Renal cortex interstitium (tissue), 11 donors: Measurements from ENCODE around the gene MYO3A. TPM values are rescaled to one million over a fixed set of nuclear protein-coding genes. Genes with fewer than 3 reads are reported as not detected.

Experiments used
- DNase-seq, 11 donors: peaks; one replicate each; pipeline ENCODE4 v3.0.0-alpha.2; 2013; ENCODE audit warnings: low read depth in 9 of 11, low spot score in 4 of 11; ENCODE audit errors: extremely low read depth in 1 of 11
- polyA plus RNA-seq, 3 donors: library from polyadenylated mRNA; unstranded; fragments of 120-200 nt; gene quantifications; one replicate each; pipeline ENCODE4 v1.2.1, GENCODE V29; 2013; ENCODE audit not compliant: insufficient read length in 3 of 3

The MYO3A gene
- polyA plus RNA-seq, 3 donors: 7.3 to 7.9 (median 7.5) TPM

DNA sequence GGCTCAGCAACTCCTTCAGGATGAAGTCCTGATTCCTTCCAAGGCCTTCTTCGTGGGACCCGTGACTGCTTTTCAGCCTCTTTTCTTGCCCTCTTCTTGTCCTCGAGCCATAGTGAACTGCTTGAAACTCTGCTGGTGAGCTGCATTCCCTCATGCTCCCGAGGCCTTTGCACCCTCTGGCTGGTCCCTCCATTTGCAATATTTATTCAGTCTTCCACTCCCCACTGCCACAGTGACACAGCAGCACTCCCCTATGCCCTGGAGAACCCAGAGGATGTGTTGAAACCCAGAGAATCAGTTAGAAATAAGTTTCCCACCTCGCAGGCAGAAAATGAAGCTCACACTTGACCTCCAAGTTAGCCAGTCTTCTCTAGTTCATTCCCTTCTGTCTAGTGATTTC, 260.2 kb downstream of the MYO3A start:
- DNase-seq: no peak

DNA sequence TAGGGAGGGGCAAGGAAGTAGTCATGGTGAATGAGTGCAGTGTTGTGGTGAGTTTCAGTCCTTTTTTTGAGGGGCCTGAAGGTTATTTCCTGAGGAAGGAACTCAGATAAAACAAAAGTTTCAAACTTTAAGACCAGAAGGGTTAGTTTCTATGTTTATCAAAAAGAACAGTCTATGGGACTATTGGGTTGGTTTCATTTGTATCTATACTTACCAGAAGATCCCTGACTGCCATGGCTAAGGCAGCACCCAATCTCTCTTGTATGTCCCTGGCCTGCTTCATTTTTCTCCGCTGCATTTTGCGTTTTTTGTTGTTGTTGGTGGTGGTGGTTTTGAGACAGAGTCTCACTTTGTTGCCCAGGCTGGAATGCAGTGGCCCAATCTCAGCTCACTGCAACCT, 263.2 kb downstream of the MYO3A start:
- DNase-seq: no peak

DNA sequence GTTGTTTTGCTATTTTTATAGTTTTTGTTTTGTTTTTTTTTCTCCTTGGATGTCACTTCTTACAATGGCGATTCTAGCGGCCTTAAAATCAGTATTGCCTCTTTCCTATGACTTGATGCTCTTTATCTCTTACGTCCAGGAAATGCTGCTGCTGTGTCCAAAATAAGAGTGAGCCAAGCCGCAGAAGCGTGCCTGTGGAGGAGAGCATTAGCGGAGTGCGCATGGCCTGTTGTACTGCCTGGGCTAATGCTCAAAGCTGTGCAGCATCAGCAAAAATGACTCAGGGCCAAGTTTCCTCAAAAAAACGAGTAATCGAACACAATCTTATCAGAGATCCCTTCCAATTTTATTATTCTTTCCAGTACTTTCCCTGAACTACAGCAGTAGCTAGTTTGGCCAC, 264.1 kb downstream of the MYO3A start:
- no peak for DNase-seq

DNA sequence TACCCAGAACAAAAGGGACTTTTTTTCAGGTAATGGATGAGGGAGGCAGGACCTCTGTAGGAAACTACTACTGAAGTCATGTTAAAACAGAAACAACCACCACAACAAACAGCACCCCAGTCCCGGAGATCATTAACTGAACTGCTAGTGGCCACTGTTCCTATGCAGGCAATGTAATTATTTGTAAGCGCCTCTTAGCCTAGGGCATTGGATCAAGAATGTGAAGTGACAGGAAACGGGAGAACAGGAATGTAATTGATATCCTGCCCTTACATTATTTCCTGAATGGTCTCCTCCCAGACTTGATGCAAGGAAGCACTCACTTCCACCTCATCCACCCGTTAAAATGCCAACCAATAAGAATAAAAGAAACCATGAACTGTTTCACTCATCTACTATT, 265.8 kb downstream of the MYO3A start:
- DNase-seq: peak in 1 of 11 donors; percentile 8

DNA sequence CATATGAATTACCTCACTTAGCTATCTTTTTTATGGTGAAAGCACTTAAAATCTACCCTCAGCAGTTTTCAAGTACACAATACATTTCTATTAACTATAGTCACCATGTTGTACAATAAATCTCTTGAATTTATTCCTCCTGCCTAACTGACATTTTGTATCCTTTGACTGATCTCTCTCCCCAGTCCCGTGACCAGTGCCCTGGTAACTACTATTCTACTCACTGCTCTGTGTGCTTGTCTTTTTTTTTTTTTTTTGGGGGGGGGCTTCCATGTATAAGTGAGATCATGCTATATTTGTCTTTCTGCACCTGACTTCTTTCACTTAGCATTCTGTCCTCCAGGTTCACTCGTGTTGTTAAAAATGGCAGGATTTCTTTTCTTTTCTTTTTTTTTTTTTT, 271.2 kb downstream of the MYO3A start:
- DNase-seq: no peak

DNA sequence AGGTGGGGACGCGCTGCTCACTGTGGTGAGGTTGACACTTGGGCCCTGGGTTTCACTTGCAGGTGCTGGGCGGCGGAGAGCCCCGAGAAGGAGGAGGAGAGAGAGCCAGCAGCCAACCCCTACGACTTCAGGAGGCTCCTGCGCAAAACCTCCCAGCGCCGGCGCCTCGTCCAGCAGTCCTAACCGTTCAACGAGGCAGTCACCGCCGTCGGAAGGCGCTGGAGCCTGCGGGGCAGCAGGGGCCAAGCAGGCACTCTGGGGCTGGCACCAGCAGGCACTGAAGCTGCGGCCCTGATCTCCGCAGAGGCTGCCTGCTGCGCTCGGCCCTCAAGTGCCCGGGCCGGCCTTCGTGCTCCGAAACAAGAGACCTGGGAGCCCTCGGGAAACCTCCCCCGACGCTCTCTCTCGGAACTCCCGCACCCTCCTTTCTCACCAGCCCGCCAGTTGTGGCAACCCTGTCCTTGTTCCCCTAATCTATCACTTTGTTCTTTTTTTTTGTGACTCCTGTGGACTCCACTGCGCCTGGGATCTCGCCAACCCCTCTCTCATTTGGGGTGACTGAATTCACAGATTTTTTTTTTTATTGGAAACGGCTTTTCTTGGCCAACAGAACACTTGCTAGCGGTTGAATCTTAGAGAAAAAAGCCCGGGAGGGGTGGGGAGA, 277.9 kb downstream of the MYO3A start:
- DNase-seq: no peak

DNA sequence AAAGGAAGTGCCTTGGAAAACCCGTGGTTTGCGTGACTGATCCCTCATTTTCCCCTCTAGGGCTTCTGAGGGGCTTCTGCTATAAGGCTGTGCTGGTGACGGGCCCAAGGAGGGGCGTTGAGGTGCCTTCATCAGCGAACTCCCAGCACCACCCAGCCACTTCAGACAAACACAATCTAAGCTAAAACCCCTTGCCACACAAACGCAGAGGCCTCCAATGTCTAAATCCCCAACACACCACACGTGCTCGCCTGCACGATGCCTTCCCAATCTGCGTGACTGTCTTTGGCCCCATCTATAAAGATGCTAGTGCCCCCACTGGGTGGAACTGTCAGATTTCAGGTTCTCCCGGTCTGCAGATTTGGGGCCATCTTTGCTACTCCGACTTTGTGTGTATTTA, 278.5 kb downstream of the MYO3A start:
- DNase-seq: no peak

DNA sequence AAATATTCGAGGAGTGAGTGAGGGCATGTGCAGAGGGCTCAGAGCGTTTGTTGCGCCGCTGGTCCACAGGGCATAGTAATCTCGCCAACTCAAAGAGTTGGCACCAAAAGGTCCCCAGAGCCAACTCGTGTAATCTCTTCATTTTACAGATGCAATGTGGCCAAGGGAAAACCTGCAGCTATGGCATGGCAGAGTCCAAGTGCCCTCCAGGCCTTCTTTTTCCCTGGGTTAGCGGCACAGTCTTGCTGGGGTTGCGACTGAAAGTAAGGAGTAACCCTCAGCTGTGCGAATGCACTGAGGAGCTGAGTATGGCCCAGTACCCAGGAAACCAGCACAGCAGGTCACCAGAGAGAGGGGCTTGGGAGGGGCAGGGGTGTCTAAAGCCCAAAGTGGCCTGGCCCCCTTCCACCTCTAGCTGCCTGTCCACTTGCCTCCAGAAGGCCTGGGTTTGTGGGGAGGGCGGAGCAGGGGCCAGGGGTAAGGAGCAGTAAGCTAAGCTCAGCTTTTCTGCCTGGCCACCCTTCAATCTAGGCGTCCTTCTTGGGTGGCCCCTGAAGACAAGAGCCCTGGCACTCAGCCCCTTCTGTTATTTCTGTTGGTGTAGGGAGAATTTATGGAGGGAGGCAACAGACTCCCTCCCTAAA, 279.2 kb downstream of the MYO3A start:
- no peak for DNase-seq

DNA sequence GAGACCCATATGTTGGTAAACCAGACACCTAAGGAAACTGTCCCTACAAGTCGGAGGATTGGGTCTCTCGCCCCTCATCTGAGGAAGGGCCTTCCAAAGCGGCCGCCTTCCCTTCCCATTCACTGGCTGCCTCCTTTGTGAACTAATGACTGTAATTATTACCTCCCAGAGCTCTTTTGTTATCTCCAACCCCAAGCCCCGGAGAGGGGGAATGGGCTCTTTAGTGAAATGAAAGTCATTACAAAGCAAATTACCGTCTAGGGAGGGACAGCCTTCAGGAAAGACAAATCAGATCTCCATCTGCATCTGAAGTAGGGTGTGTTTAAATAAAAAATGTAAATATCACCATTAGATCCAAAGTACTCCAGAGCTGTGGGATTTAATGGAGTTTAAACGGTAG, 280.0 kb downstream of the MYO3A start:
- no peak for DNase-seq

DNA sequence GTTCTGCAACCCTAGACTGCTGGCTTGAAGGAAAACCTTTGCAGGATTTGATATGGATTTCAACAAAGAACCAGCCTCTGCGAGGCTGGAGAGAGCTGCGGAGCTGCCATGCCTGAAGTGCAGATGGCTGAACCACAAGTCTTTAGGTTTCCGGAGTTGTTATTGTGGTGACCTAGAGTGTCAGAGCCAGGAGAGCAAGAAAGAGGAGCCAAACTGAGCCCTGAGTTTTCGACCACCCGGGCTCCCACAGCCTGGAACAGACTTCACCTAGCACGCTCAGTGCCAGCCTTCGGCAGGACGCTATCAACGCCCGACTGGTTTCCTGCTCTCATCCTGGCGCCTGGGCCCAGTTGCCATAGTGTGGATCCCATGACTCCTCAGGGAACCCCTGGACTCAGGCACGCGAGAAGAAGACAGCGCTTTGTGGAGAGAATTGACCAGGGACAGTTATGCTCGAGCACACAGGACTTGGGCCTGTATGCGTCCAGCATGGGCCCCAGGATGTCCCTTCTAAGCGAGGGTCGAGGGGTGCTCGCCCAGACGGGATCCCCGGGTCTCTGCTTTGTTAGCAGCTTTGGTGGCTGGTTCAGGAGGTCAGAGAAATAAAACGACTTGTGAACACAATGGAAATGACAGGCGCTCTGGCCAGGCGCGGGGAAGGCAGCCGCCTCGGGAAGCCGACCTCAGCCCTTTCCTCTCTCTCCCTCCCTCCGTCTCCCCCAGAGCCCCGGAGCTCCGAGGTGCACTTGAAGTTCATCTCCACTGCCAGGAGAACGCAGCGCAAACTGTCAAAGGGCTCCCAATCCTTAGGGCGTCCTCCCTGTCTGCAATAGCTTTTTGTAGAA, 280.7 kb downstream of the MYO3A start:
- DNase-seq: no peak

DNA sequence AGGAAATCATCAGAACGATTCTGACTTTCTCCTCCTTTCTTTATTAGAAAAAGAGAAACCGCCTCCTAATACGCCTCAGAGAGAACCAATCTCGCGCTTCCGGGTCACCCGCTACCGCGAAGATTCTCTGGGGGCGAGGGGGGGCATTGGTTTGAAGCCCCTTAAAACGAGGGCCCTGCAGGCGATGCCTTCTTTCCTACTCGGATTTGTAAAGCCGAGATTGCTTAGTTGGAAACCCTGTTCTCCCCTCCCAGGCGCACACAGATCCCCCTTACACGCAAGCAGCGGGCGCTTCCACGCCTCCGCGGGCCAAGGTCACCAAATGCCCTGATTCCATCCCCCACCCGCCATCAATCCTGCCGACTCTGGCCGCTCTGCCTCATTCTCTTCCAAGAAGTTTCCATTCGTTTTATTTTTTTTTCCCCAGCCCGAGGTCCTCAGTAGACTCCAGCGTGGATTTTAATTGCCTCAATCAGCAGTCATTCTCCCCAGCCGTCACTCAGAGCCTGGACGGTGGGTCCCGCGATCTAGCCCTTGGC, 281.4 kb downstream of the MYO3A start:
- no peak for DNase-seq

DNA sequence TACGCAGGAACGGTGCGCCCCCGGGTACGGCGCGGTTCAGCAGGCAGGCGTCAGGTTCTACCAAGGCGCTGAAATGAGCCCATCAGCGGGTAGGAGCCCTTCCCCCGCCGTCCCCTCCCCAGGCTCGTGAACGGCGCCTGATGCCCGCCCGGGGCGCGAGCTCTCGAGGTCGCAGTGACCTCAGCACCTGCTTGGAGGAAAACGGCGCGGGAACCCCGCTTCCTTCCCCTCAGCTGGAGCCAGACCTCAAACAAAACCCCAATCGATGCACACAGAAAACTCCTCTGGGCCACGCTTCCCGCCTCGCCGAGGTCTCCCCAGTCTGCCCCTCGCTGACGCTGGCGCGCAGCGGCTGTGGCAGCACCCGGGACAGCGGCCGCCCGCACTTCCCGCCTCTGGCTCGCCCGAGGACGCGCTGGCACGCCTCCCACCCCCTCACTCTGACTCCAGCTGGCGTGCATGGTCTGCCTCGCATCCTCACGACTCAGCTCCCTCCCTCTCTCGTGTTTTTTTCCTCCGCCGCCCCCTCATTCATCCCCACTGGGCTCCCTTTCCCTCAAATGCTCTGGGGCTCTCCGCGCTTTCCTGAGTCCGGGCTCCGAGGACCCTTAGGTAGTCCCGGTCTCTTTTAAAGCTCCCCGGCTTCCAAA, 282.0 kb downstream of the MYO3A start:
- DNase-seq: peak in 7 of 11 donors; percentile 41 to 71 (median 60)

DNA sequence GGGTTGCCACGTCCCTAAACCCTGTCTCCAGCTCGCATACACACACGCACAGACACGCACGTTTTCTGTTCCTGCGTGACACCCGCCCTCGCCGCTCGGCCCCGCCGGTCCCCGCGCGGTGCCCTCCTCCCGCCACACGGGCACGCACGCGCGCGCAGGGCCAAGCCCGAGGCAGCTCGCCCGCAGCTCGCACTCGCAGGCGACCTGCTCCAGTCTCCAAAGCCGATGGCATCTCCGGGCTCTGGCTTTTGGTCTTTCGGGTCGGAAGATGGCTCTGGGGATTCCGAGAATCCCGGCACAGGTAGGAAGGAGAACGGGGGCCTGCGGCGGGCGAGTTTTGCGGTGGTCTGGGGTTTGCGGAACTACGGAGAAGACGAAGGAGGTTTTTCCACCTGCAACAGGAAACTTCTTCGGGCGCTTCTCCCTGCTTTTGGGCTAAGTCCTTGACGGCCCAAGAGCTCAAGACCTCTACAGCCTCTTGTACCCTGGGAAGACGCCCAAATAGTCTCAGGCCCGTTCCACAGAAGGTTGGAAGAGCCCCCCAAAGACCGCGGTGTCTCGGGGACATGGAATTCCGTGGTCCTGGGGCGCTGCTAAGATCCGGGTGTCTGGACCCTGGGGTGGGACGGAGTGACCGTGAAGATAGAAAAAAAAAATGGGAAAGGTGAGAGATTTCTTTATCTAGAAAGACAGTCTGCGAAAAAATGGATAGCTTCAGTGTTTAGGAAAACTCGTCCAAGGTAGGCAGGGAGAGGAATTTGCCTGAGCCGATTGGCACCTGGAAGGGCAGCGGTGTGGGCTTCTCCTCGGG, 282.8 kb downstream of the MYO3A start, which contains the start of gene GAD2:
Gene GAD2, plus strand, starts transcription at position 190 of the 811 bp plus-strand sequence. Its CDS starts 36 bp downstream, at position 226.
- no peak for DNase-seq

DNA sequence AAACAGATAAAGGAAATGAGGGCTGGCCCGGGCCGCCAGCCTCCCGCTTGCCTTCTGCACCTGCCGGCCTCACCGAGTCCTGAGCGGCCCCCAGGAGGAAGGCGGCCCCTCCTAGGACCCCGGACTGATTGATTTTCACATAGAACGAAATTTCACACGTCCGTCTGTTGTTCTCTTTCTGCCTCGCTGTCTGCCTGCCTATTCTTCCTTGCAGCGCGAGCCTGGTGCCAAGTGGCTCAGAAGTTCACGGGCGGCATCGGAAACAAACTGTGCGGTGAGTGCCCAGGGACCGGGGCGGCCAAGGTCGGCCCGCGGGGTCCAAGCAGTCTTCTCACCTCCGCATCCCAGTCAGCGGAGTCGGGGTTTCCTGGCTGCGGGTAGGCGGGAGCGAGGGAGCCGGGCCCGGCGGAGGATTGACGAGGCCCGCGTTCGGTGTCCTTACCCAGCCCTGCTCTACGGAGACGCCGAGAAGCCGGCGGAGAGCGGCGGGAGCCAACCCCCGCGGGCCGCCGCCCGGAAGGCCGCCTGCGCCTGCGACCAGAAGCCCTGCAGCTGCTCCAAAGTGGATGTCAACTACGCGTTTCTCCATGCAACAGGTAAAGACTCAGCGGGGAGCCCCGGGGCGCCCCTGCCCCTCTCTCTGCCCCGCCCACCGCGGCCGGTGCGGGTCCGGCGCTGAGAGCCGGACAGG, 283.5 kb downstream of the MYO3A start:
- DNase-seq: no peak

DNA sequence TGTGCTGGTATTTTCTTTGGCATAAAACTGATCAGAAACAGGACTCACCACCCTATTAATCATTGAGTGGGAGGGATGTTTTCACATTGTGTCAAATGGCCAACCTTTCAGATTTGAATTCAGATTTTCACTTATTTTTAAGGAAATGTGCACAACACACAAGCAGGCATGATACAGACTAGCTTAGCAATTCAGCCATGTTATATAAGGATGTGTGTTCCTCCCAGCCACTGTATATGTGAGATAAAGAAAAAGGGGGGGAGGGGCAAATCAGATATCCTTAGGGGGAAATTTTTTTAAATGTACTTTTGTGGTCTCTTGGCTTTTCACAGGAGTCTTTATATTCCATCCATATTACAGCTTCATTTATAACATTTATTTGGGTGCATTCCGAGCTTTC, 285.6 kb downstream of the MYO3A start:
- DNase-seq: no peak

DNA sequence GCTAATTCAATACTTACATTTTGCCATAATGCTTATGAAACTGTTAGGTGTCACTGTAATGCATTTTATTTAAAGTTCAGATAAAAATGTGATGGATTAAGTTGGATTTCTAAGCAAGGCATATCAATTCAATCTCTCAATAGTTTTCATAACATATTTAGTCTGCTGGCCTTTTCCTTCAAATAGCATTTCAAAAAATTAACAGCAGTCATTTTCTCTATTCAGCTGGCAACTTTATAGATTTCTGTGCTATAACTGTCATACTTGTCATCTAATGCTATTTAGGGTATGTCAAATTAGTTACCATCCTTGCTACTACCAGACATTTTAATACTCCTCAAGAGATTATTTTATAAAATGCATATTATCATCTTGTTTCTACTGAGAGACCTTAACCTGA, 286.9 kb downstream of the MYO3A start:
- no peak for DNase-seq

DNA sequence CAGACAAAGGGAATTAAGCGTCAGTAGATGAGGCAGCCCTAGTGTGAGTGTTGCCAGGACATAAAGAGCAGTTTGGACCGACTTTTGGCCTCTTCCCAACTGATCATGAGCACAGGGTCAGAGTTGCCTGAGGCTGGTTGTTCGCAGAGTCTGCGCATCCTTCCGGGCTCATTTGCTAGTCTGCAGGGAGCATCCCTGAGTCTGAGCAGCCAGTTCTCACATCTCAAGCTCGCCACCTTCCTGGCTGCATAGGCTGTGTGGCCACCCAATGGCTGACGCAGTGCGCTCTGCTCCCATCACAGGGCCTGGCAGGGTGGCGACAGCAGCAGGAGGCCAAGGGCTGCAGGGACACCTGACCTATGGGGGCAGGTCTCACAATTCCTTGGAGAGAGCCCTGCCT, 287.5 kb downstream of the MYO3A start:
- DNase-seq: no peak

DNA sequence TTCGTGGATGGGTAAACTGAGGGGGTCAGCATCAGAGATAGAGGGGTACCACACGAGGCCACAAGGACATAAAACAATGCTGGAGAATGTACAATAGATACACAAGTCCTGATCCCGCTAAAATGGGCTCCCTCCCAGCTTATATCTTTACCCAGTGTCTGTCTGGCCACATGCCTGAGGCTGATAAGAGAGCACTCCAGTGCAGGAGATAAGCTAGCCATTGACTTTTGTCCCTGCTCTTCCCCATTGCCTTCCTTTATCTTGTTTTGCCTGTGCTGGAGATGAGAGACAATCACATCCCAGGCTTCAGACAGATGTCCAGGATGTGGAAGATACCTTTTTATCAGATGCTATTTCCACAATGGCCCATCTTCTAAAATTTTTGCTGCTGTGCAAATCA, 288.5 kb downstream of the MYO3A start:
- DNase-seq: no peak
